ENCODE data around the gene CCR8. TPM values are rescaled to one million over a fixed set of nuclear protein-coding genes. Genes with fewer than 3 reads are reported as not detected.

The CCR8 gene
- total RNA-seq, 2 experiments from 2014 or later = 1.3 to 2.1 TPM

DNA sequence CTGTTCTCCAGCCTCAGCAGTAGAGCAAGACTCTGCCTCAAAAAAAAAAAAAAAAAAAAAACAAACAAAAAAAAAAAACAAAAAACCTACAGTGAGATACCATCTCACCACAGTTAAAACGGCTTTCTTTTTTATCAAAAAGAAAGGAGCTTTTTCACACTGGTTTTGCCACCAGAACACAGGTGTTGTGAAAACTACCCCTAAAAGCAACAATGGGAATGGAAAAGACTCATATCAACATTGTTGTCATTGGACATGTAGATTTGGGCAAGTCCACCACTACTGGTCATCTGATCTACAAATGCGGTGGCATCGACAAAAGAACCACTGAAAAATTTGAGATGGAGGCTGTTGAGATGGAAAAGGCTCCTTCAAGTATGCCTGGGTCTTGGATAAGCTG lies 28.8 kb downstream of the CCR8 start:
- POLR2A ChIA-PET = interaction anchor here (1.3 kb wide), 1 partner anchor 16 kb away, joined by 3 read pairs; no protein-coding TSS in a partner anchor
- no peak overlapping the region for H3K27ac Mint-ChIP-seq
- intact Hi-C loops (cut with DNase I, micrococcal nuclease) = no loop called here
- H3K4me3 ChIP-seq (ENCODE audit: low read length) = no peak overlapping the region
- H3K36me3 ChIP-seq (ENCODE audit: insufficient read depth, low read length) = no peaks in the 10 kb centered on the region
- H3K27me3 ChIP-seq (ENCODE audit: control insufficient read depth in 1 of 2, insufficient read depth in 2 of 2, low read length in 2 of 2) = no peaks in the 10 kb centered on the region
- TF ChIP-seq, protein P1, sequence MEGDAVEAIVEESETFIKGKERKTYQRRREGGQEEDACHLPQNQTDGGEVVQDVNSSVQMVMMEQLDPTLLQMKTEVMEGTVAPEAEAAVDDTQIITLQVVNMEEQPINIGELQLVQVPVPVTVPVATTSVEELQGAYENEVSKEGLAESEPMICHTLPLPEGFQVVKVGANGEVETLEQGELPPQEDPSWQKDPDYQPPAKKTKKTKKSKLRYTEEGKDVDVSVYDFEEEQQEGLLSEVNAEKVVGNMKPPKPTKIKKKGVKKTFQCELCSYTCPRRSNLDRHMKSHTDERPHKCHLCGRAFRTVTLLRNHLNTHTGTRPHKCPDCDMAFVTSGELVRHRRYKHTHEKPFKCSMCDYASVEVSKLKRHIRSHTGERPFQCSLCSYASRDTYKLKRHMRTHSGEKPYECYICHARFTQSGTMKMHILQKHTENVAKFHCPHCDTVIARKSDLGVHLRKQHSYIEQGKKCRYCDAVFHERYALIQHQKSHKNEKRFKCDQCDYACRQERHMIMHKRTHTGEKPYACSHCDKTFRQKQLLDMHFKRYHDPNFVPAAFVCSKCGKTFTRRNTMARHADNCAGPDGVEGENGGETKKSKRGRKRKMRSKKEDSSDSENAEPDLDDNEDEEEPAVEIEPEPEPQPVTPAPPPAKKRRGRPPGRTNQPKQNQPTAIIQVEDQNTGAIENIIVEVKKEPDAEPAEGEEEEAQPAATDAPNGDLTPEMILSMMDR (IDR thresholded peaks at IDR 0.05) = no peak
- no peak overlapping the region for H3K27ac ChIP-seq (ENCODE audit: low read depth in 1 of 2, low read length in 2 of 2)
- peaks cover 45% of the 10 kb centered on the region for H3K4me1 Mint-ChIP-seq (ENCODE audit: low read depth)
- CTCF ChIA-PET = interaction anchor here (1.0 kb wide), 1 partner anchor 11 kb away, joined by 4 read pairs; no protein-coding TSS in a partner anchor
- no peaks in the 10 kb centered on the region for H3K36me3 Mint-ChIP-seq (ENCODE audit: low read depth)
- H3K4me1 ChIP-seq (ENCODE audit: insufficient read depth, low read length) = peaks cover 39% of the 10 kb centered on the region
- no peaks in the 10 kb centered on the region for H3K27me3 Mint-ChIP-seq
- DNase-seq = peak in 3 of 14 experiments; percentile 38 to 53 (median 49)
- no peak for ATAC-seq (ENCODE audit: poor library complexity)
- no peak overlapping the region for H3K4me3 Mint-ChIP-seq
- no peaks in the 10 kb centered on the region for H3K9me3 ChIP-seq (ENCODE audit: control insufficient read depth in 1 of 2, insufficient read depth in 1 of 2, low read length in 2 of 2)
- H3K9me3 Mint-ChIP-seq = no peaks in the 10 kb centered on the region

DNA sequence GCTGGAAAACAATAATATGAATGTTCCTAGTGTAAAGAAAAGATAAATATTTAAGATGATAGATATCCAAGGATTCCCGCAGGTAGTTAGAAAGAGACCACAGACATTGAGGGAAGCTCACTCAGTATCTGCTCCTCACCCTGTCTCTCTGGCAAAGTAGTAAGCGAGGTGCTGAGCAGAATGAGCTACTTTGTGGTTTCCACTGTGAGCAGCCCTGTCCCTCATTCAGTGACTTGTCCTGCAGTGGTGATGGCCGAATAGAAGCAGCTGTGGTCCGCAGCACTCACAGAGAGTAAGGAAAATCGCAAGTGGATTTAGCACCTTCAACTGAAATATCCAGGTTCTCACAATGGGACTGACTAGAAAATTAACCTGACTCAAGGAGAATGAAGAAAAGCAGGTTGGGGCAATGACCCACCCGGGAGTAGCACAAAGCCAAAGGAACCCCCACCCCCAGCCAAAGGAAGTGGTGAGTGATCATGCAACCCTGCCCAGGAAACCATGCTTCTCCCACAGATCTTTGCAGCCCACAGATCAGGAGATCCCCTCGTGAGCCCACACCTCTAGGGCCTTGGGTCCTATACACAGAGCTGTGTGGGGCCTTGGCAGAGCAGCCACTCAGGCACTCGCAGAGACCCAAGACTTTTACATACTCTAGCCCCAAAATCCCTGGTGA lies 31.9 kb downstream of the CCR8 start:
- Mint-ChIP-seq H3K36me3 (ENCODE audit: low read depth) (no peaks in the 10 kb centered on the region), H3K4me3 (peak overlapping the region; percentile 16), H3K4me1 (ENCODE audit: low read depth) (peaks cover 45% of the 10 kb centered on the region), H3K9me3 (no peaks in the 10 kb centered on the region), H3K27me3 (no peaks in the 10 kb centered on the region), H3K27ac (peak overlapping the region; percentile 56)
- no peaks in the 10 kb centered on the region for H3K36me3 ChIP-seq (ENCODE audit: insufficient read depth, low read length)
- ChIA-PET POLR2A (interaction anchor here (1.0 kb wide), 1 partner anchor 23 kb away, joined by 3 read pairs; no protein-coding TSS in a partner anchor), CTCF (interaction anchor here (1.4 to 1.8 kb wide), 2 partner anchors 11 to 17 kb away, joined by 4 to 6 read pairs; no protein-coding TSS in a partner anchor)
- H3K9me3 ChIP-seq (ENCODE audit: control insufficient read depth in 1 of 2, insufficient read depth in 1 of 2, low read length in 2 of 2) = no peaks in the 10 kb centered on the region
- intact Hi-C loops (cut with DNase I, micrococcal nuclease) = no loop called here
- H3K4me1 ChIP-seq (ENCODE audit: insufficient read depth, low read length) = peaks cover 39% of the 10 kb centered on the region
- TF ChIP-seq, protein P1 (IDR thresholded peaks at IDR 0.05) = no peak
- DNase-seq (peak in 10 of 14 experiments; percentile 4 to 77 (median 28)), ATAC-seq (ENCODE audit: poor library complexity) (peak; percentile 85)
- H3K4me3 ChIP-seq (ENCODE audit: low read length) = no peak overlapping the region
- H3K27ac ChIP-seq (ENCODE audit: low read depth in 1 of 2, low read length in 2 of 2) = peak overlapping the region; percentile 16 to 48
- no peaks in the 10 kb centered on the region for H3K27me3 ChIP-seq (ENCODE audit: control insufficient read depth in 1 of 2, insufficient read depth in 2 of 2, low read length in 2 of 2)

DNA sequence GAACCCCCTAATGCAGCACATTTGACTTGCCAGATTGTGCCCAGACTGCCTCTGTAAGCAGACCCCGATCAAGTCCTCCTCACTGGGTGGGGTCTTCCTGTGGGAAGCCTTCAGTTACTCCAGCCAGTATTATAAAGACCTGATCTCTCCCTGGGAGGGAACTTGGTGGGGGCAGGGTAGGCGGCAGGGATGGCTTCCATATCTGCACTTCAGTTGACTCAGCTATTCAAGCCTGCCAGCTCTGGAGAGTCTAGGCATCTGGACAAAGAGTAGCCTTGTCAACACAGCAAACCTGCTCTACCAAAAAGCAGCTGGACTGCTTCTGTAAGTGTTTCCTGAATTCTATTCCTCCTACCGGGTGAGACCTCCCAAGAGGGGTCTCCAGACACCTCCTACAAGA lies 32.7 kb downstream of the CCR8 start:
- TF ChIP-seq, protein P1 (IDR thresholded peaks at IDR 0.05) = no peak
- Mint-ChIP-seq H3K9me3 (no peaks in the 10 kb centered on the region), H3K27me3 (no peaks in the 10 kb centered on the region), H3K4me3 (no peak overlapping the region), H3K36me3 (ENCODE audit: low read depth) (no peaks in the 10 kb centered on the region), H3K27ac (peak overlapping the region; percentile 56), H3K4me1 (ENCODE audit: low read depth) (peaks cover 42% of the 10 kb centered on the region)
- H3K4me3 ChIP-seq (ENCODE audit: low read length) = no peak overlapping the region
- no peaks in the 10 kb centered on the region for H3K27me3 ChIP-seq (ENCODE audit: control insufficient read depth in 1 of 2, insufficient read depth in 2 of 2, low read length in 2 of 2)
- H3K36me3 ChIP-seq (ENCODE audit: insufficient read depth, low read length) = no peaks in the 10 kb centered on the region
- intact Hi-C loops (cut with DNase I, micrococcal nuclease) = no loop called here
- CTCF ChIA-PET = interaction anchor here (1.8 kb wide), 1 partner anchor 16 kb away, joined by 6 read pairs; no protein-coding TSS in a partner anchor
- H3K4me1 ChIP-seq (ENCODE audit: insufficient read depth, low read length) = peaks cover 39% of the 10 kb centered on the region
- H3K27ac ChIP-seq (ENCODE audit: low read depth in 1 of 2, low read length in 2 of 2) = peak overlapping the region in 1 of 2 donors; percentile 48
- no peak for ATAC-seq (ENCODE audit: poor library complexity)
- POLR2A ChIA-PET = interaction anchor here (1.0 kb wide), 1 partner anchor 22 kb away, joined by 3 read pairs; no protein-coding TSS in a partner anchor
- DNase-seq = no peak
- H3K9me3 ChIP-seq (ENCODE audit: control insufficient read depth in 1 of 2, insufficient read depth in 1 of 2, low read length in 2 of 2) = no peaks in the 10 kb centered on the region

Data from CD4-positive, alpha-beta T cell (primary cell).